GM23338 (cell line): Measurements from ENCODE around the gene STRA6.

Experiments
- CREB1 ChIP-seq: fragments of 250-450 bp; sonication (Bioruptor Pico); IDR thresholded peaks from 2 replicates; pipeline ENCODE4 v1.5.0; 2020; ENCODE audit warnings: low read depth, mild to moderate bottlenecking, moderate library complexity
- CTCF ChIP-seq, 2 experiments: fragments of 200-600 bp in 1 of 2; sonication (generic) in 1 of 2; conservative IDR thresholded peaks; 2 replicates each; pipeline versions ENCODE4 v1.5.1 to v1.6.1; 2016 to 2017; ENCODE audit warnings: antibody characterized with exemption in 2 of 2, low read depth in 2 of 2, mild to moderate bottlenecking in 2 of 2, moderate library complexity in 1 of 2
- ETS1 ChIP-seq: IDR thresholded peaks from 2 replicates; pipeline ENCODE4 v1.6.1; 2016; ENCODE audit warnings: antibody characterized with exemption
- EZH2 ChIP-seq: fragments of 200-600 bp; sonication (generic); IDR thresholded peaks from one replicate; pipeline ENCODE4 v1.8.0; 2017; ENCODE audit warnings: antibody characterized with exemption, mild to moderate bottlenecking, low read depth; ENCODE audit not compliant: unreplicated experiment
- EZH2phosphoT487 ChIP-seq: fragments of 200-600 bp; sonication (generic); IDR thresholded peaks from one replicate; pipeline ENCODE4 v1.8.1; 2018; ENCODE audit warnings: antibody characterized with exemption; ENCODE audit not compliant: unreplicated experiment
- JUNB ChIP-seq: IDR thresholded peaks from one replicate; pipeline ENCODE4 v1.6.1; 2016; ENCODE audit warnings: antibody characterized with exemption; ENCODE audit not compliant: unreplicated experiment
- NANOG ChIP-seq: IDR thresholded peaks from 2 replicates; pipeline ENCODE4 v1.6.1; 2016; ENCODE audit warnings: antibody characterized with exemption, borderline replicate concordance
- POLR2AphosphoS5 ChIP-seq: IDR thresholded peaks from 2 replicates; pipeline ENCODE4 v1.6.1; 2016; ENCODE audit warnings: antibody characterized with exemption, low read depth
- ZNF114 ChIP-seq: fragments of 250-450 bp; sonication (Bioruptor Pico); IDR thresholded peaks from 2 replicates; pipeline ENCODE4 v1.5.0; 2020; ENCODE audit warnings: mild to moderate bottlenecking, moderate library complexity
- ZNF331 ChIP-seq: fragments of 250-450 bp; sonication (Bioruptor Pico); IDR thresholded peaks from 2 replicates; pipeline ENCODE4 v1.5.0; 2020; ENCODE audit warnings: low read depth, mild to moderate bottlenecking, moderate library complexity

GRCh38 chr15:74231475-74231874, 28.9 kb upstream of the STRA6 start:
- TF ChIP-seq CTCF (conservative IDR thresholded peaks at IDR 0.05; ENCODE audit: low read depth in 2 of 2) (no peak), POLR2AphosphoS5 (no peak), EZH2phosphoT487 (no peak), NANOG (no peak), EZH2 (no peak), JUNB (no peak), ETS1 (no peak), ZNF331 (CRISPR knock-in tag) (no peak), CREB1 (CRISPR knock-in tag) (no peak), ZNF114 (CRISPR knock-in tag) (no peak)
